NCI-H1092 treated with DMSO at 0.1 percent for 48 hours (cell line): Measurements from ENCODE around the gene GATD1.

ENCODE experiments used
- DNase-seq: peaks from one replicate; lab custom pipeline; 2025; lab: John Stamatoyannopoulos, UW

Gene GATD1

GRCh38 chr11:778976-779954 is 2.0 kb upstream of the GATD1 start:
- no peak for DNase-seq

DNA sequence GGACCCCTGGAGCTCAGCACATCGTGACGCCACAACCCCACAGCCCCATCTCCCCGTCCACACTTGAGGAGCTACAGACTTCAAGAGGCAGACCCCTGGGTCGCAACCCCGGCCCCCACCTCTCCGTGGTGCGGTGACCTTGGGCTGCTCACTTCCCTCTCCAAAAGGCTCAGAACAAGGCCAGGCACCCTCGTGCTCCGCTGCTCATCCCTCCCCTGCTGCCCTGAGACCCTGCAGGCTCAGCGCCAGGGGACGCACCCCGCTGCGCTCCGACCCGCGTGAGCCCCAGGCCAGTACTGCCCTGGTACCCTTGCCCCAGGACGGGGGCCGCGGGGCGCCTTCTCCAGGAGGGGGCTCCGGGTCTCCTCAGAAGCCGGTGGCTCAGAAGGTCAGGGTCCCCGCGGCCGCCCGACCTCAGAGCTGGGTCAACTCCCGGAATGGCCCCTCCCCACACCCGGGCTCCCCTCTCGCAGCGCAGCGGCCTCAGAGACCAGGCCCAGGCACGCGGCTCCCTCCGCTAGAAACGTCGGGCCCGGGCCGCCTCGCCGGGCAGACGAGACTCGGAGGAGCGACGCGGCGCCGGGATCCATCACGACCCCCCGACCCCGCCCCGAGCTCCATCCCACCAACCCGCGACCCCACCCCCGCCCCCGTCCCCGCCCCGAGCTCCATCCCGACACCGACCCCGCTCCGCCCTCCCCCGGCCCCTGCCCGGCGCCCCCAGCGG is 563 bp downstream of the GATD1 start:
- DNase-seq: peak; percentile 64

DNA sequence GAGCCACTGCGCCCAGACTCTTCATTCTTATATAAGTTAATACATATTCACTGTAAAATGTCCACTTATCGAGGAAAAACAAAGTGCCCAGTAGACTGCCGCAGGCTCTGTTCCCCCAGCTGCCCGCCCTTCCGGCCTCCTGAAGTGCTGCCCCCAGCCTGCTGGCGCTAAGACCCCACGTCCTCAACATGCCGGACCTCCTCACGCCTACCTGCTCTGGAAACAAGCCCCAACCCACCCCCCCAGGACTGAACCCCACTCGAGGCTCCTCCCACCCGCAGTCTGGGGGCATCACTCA is 1.1 kb downstream of the GATD1 start:
- no peak for DNase-seq

- no peak for DNase-seq
These were observed 2.3 kb downstream of the GATD1 start for GRCh38 chr11:774873-775592.

DNA sequence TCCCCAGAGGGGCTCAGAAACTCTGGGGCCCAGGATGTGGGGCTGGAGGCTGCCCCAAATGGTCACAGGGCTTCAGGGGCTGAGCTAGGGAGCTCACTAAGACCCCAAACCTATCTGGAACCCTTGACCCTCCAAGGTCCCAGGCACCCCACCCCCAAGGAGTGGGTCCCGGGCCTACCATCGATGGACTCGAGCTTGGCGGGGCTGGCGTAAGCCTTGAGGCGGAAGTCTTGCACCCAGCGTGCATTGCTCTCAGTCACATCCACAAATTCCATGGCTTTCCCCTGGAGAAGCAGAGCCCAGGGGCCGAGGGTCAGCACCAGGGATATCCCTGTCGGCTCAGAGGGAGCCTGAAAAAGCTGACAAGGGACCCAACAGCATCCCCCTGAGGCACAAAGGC is 3.5 kb downstream of the GATD1 start:
- DNase-seq: no peak

DNA sequence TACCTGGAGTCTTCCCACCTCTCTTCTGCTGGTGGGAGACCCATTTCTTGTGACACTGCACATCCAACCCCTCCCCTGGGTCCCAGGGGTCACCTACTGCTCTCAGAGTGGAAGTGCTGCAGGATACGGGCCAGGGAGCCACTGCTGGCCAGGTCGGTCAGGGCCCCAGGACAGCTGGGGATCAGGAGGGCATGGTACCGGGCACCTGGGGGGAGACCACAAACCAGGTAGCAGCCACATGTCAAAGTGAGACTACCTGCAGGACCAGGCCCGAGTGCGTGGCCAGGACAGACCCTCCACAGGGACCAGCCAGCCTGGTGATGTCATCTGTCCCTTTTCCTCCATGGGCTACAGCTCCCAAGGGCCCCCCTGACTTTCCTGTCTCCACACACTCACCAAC is 3.9 kb downstream of the GATD1 start:
- DNase-seq: no peak

DNA sequence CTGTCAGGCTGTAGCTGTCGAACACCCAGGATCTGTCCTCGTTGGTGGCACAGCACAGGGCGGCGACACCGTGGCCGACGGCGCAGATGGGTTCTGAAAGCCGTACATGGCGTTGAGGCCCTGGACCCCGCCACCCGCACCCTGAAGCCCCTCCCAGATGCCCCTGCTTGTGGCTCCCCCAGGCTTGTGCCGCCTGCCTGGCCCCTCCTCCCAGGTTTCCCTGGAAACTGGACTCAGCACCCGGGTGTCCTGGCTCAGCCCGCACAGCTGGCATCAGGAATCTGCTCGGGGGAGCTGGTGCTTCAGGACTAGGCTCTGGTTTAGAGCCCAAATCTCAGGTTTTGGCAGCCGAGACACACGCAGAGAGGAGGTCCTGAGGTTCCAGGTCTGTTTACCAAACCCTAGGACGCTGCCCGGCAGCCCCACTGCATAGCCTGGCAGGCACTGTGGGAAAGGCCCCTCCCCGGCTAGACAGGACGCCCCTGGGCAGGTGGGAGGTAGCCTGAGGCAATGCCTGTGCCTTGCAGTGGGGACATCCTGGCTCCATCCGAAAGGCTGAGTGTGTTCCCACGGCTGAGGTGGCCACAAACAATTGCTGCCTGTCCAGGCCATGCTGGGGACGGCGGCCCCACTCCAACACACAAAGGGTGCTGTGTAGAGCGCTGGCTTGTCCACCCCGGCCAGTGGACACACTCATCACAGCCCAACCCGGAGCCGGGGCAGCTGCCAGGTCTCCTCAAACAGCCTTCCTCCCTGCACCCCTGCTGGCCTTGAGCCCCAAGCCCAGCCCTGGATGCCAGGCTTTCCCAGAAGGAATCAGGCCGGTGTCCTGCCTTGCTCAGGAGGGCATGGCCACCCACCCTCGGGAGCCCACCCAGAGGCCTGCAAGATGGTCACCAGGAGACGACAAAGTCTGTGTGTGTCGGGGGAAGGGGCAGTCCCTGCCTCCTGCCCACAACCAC is 4.6 kb downstream of the GATD1 start:
- DNase-seq: no peak

GRCh38 chr11:771617-772204 is 5.6 kb downstream of the GATD1 start:
- no peak for DNase-seq

DNA sequence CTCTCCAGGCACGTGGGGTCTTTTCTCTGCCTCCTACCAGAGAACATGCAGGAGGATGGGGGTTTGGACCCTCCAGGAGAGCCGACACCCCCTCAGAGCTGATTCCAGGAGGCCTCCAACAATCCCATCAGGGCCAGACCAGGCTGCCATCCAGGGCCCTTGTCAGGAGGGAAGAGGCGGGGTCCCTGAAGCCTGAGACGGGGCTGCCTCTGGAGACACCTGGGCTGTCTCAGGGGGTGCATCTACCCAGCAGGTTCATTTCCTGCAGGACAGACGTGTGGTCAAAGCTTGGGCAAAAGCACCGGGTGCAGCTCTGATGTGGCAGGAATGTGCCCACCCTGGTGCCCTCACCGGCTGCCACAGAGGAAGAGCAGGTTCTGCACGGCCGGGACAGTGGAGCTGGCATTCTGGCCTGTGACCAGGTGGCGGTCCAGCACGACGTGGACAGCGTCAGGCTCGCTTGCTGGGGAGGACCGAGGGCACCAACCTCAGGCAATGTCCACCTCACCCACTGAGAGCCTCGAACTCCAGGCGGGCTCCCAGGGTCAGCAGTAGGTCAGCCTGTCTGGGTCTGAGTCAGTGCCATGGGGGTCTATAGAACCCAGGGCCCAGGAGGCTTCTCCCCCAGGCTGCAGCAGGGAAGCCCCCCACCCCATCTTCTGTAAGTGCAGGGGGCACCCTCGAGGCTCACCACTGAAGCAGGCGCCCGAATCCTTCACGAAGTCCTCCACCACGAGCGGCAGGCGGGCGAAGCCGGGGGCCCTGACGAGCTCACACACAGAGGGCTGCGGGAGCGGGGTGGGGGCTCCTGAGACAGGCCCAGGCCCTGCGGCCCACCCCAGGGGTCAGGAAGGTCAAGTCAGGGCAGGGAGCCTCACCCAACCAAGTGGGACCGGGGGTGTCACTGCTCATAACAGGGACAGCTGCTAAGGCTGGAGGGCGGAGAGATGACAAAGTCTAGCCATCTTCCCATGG is 6.4 kb downstream of the GATD1 start:
- no peak for DNase-seq

DNA sequence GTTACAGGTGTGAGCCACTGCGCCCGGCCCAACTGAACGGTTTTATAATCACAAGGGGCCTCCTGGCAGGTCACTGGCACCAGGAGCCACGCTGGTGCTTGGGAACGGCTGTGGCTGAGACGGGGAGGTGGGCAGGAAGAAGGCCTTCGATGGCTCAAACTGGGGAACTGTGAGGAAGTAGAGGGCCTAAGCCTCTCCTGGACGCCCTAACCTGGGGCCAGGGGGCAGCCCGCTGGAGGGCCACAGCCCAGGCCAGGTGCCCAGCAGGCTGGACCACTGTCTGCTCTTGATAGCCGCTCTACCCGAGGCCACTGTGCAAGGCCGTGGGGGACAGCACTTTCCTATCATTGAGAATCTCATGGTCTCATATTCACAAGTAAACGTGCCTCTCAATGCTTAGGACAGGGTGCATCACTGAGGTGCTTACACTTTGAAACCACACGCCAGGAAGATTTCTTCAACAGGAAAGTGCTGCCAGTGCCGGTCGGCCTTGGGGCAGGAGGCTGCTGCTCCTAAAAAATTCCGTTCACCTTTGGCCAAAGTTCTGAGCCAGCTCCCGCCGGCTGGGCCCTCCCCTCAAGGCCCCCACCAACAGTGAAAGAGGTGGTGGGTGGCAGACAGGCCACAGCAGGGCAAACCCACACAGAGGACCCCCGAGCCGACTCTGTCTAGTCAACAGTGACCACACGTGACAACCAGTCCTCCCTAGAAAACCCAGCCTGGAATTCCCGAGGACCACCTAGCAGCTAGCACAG is 7.2 kb downstream of the GATD1 start:
- DNase-seq: no peak

DNA sequence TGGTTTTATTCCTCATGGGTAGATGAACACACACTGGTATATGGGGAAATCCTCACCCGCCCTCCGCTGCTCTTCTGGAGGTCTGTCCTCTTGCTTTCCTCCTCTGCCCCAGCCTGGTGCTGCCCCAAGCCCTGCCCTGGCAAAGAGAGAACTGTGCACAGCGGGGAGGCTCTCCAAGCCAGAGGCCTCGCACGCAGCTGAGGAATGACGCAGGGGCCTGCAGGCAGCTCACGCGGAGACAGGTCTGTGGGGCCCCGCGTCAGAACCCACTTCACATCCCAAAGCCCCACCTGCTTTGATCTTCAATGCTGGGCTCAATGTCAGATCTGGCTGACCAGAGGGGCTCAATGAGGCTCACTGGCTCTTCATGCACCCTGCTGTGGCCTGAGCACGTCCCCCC is 10.0 kb downstream of the GATD1 start:
- no peak for DNase-seq

GRCh38 chr11:766936-767210 is 10.4 kb downstream of the GATD1 start:
- no peak for DNase-seq

GRCh38 chr11:766106-766935 is 11.0 kb downstream of the GATD1 start:
- DNase-seq: no peak

DNA sequence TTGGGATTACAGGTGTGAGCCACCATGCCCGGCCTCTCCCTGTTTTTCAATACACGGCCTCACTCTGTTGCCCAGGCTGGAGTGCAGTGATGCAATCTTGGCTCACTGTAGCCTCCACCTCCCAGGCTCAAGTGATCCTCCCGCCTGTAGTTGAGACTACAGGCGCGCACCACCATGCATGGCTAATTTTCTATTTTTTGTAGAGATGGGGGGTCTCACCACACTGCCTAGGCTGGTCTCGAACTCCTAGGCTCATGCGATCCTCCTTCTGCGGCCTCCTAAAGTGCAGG is 11.5 kb downstream of the GATD1 start:
- no peak for DNase-seq

GRCh38 chr11:765025-765801 is 12.1 kb downstream of the GATD1 start:
- DNase-seq: no peak

DNA sequence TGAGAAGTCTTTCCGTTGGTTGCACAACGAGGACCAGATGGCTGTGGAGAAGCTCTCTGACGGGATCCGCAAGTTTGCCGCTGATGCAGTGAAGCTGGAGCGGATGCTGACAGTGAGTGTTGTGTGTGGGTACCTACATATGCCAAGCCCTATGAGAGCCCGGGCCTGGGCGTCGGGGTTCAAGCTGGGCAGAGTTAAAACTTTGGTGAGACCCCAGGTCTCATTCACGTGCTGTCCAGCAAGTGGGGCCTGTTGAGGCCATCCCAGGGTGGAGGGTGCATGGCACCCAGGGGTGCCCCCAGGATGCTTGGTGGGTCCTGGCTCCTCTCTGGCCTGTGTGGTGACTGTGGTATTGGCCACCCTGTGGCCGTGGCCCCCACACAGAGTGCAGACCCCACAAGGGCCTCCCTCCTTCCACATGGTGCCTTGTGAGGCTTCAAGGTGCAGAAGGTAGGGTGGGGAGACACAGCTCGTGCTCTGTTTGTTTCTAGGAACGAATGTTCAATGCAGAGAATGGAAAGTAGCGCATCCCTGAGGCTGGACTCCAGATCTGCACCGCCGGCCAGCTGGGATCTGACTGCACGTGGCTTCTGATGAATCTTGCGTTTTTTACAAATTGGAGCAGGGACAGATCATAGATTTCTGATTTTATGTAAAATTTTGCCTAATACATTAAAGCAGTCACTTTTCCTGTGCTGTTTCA is 12.8 kb downstream of the GATD1 start:
- no peak for DNase-seq

- DNase-seq: no peak
These were observed 13.6 kb downstream of the GATD1 start for GRCh38 chr11:763549-764321.
